Testis (tissue), 2 donors: Measurements from ENCODE around the gene KLRC4.
"Not testable (repeated sequence)": the region's sequence is repeated elsewhere in the genome, so short reads cannot be mapped to it uniquely, and the experiment has no call there.

Experiments
- POLR2A ChIP-seq: fragments of 450-650 bp; IDR thresholded peaks from one replicate; pipeline ENCODE4 v1.6.1; 2017; ENCODE audit warnings: antibody characterized with exemption, mild to moderate bottlenecking, moderate library complexity
- TF ChIP-seq, protein P1 (sequence below), 3 experiments: fragments of 450-650 bp in 2 of 3; fragments of 200-600 bp in 1 of 3; sonication (generic) in 1 of 3; IDR thresholded peaks; one replicate each; pipeline ENCODE4 v1.5.1; 2016 to 2019; ENCODE audit warnings: antibody characterized with exemption in 3 of 3, mild to moderate bottlenecking in 2 of 3, moderate library complexity in 1 of 3

DNA sequence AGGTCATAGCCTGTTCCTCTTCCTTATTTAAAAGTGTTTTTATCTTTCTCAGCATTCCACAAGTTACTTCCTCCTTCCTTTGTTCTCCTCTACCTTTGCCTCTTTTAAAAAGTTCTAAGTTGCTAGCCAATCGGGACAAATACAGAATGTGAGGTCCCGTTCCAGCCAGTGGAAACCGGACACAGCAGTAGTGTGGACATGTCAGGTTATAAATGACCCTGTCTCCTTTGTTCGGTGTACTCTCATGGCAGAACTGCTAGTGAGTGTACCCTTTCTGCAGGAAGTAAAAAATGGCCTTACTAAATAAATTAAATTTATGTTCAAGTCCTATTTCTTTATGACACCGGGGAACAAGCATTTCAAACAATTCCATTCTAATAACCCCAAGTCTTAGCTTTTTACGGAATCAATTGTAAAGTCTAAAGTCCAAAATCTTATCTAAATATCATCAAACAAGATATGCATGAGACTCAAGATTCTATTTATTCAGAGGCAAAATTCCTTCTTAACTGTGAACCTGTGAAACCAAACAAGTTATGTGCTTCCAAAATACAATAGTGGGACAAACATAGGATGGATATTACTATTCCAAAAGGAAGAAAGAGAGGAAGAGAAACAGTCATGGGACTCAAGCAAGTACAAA, 37.5 kb downstream of the KLRC4 start:
- TF ChIP-seq, protein P1, sequence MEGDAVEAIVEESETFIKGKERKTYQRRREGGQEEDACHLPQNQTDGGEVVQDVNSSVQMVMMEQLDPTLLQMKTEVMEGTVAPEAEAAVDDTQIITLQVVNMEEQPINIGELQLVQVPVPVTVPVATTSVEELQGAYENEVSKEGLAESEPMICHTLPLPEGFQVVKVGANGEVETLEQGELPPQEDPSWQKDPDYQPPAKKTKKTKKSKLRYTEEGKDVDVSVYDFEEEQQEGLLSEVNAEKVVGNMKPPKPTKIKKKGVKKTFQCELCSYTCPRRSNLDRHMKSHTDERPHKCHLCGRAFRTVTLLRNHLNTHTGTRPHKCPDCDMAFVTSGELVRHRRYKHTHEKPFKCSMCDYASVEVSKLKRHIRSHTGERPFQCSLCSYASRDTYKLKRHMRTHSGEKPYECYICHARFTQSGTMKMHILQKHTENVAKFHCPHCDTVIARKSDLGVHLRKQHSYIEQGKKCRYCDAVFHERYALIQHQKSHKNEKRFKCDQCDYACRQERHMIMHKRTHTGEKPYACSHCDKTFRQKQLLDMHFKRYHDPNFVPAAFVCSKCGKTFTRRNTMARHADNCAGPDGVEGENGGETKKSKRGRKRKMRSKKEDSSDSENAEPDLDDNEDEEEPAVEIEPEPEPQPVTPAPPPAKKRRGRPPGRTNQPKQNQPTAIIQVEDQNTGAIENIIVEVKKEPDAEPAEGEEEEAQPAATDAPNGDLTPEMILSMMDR (IDR thresholded peaks at IDR 0.05): not testable (repeated sequence)
- TF ChIP-seq POLR2A: not testable (repeated sequence)
